ENCODE results near the gene ATP8B1.

ATP8B1 gene

DNA sequence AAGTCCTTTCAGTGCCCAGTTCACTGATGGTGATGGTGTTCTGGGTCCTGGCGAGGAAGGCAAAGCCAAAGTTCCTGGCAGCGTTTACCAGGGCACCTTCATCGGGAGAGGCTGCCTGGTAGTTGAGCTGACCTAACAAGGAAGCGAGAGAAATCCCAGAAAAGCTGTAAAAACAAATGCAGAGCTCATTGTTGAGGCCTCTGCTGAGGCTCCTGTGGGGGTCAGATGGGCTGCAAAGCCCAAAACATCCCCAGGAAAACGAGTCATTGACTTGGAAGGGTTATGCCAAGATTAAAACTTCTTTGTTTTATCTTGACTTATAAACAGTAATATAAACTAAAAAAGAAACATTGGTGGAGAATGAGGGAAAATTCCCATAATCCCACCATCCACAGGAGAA, 128.2 kb downstream of the ATP8B1 start:
- TF ChIP-seq JUND (IDR thresholded peaks at IDR 0.05; ENCODE audit: low read depth) = no peak
- in situ Hi-C loops (cut with HindIII; ENCODE audit: low pct_unique_long_range_greater_than_20kb, low sequenced_read_pairs) = no loop called here
- DNase-seq (ENCODE audit: low read depth in 1 of 2, low spot score in 1 of 2) = no peak

DNA sequence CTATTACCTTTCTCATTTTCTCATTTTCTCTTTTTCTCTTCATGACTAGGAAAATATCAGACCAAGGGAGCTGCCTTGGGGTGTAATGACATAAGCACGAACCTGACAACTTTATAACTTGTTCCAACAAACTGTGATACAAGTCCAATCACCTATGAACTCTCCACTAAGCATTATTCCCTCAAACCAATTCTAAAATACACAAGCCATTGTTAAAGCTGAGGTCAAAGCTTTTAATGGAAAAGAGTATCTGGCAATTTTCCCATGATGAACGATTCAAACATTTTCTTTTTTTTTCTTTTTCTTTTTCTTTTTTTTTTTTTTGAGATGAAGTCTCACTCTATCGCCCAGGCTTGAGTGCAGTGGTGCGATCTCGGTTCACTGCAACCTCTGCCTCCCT, 133.1 kb downstream of the ATP8B1 start:
- TF ChIP-seq JUND (IDR thresholded peaks at IDR 0.05; ENCODE audit: low read depth) = no peak
- no peak for DNase-seq (ENCODE audit: low read depth in 1 of 2, low spot score in 1 of 2)
- in situ Hi-C loops (cut with HindIII; ENCODE audit: low pct_unique_long_range_greater_than_20kb, low sequenced_read_pairs) = no loop called here

DNA sequence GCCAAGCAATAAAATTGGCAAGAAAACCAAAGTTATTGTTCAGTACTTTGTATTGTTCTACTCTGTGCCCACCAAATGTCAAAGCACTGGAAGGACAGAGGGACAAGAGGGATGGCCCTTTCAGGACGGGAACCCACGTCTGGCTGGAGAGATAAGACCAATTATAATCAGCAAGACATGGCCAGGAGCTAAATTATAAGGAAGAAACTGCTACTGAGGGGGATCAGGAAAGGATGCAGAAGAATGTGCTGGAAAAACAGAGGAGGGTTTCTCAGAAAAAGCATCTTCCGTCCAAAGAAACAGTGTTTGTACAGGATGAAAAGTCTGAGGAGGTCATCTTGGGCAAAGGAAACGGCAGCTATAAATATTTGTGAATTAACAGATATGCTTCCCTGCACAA, 135.1 kb downstream of the ATP8B1 start:
- TF ChIP-seq JUND (IDR thresholded peaks at IDR 0.05; ENCODE audit: low read depth) = no peak
- in situ Hi-C loops (cut with HindIII; ENCODE audit: low pct_unique_long_range_greater_than_20kb, low sequenced_read_pairs) = no loop called here
- DNase-seq (ENCODE audit: low read depth in 1 of 2, low spot score in 1 of 2) = no peak

DNA sequence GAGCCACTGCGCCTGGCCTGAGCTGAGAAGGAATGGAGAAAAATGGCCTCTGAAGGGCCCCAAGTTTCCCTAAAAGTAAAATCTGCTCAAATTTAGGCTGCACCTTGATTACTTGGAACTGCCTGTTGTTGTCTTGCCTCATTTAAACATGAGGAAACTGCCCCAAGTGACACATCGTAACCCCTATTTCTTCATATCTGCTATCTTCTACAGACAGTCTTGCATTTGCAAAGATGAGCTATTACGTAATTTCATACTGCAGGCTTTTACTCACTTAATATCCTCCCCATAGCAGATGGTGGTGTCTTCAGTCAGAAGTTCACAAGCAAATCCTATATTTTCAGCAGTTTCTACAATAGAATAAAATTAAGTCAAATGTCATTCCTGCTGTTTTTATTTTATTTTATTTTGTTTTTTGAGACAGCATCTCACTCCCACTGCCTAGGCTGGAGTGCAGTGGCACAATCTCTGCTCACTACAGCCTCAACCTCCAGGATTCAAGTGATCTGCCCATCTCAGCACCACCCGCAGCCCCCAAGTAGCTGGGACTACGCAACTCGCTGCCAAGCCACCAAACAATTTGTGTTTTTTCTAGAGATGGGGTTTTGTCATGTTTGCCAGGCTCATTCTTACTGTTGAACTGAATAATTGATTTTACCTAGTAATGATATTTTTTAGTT, 136.2 kb downstream of the ATP8B1 start:
- in situ Hi-C loops (cut with HindIII; ENCODE audit: low pct_unique_long_range_greater_than_20kb, low sequenced_read_pairs) = no loop called here
- no peak for DNase-seq (ENCODE audit: low read depth in 1 of 2, low spot score in 1 of 2)
- TF ChIP-seq JUND (IDR thresholded peaks at IDR 0.05; ENCODE audit: low read depth) = no peak

DNA sequence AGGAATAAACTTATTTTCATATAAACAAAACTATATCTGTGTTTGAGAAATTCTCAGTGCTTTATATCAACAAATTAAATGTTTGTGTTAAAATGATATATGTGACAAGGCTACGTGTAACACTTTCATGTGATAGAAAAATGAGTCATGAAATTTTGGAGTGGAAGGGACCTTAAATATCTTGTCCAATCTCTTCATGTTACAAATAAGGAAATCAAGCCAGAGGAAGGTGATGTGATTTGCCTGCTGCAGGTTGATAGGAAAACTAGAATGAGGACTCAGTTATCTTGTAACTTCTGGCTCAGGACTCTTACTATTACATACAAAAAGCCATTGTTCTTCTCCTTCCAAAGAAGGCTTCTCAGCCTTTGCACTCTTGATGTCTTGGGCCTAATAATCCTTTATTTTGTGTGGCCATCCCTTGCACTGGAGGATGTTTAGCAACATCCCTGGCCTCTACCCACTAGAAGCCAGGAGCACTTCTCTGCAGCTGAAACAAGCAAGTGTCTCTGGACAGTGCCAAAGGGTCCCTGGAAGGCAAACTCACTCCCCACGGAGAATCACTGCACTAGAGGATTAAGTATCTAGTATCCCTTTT, 138.4 kb downstream of the ATP8B1 start:
- in situ Hi-C loops (cut with HindIII; ENCODE audit: low pct_unique_long_range_greater_than_20kb, low sequenced_read_pairs) = no loop called here
- TF ChIP-seq JUND (IDR thresholded peaks at IDR 0.05; ENCODE audit: low read depth) = no peak
- no peak for DNase-seq (ENCODE audit: low read depth in 1 of 2, low spot score in 1 of 2)

DNA sequence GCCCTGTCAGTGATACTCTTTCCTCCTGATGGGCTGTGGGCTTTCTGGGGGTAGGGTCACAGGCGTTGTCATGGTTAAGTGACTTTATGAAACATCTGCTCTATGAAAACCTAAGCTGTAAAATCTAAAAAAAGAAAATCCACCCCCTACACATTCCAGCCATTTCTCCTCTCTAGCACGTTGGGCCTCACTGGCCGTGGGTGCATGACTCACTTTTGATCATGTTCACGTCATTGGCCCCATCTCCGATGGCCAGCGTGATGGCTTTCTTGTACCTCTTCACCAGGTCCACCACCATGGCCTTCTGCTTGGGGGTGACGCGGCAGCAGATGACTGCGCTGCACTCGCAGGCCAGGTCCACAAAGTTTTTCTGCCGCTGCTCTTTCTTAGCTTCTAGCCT, 142.2 kb downstream of the ATP8B1 start:
- in situ Hi-C loops (cut with HindIII; ENCODE audit: low pct_unique_long_range_greater_than_20kb, low sequenced_read_pairs) = no loop called here
- DNase-seq (ENCODE audit: low read depth in 1 of 2, low spot score in 1 of 2) = no peak
- no peak for TF ChIP-seq JUND (IDR thresholded peaks at IDR 0.05; ENCODE audit: low read depth)

DNA sequence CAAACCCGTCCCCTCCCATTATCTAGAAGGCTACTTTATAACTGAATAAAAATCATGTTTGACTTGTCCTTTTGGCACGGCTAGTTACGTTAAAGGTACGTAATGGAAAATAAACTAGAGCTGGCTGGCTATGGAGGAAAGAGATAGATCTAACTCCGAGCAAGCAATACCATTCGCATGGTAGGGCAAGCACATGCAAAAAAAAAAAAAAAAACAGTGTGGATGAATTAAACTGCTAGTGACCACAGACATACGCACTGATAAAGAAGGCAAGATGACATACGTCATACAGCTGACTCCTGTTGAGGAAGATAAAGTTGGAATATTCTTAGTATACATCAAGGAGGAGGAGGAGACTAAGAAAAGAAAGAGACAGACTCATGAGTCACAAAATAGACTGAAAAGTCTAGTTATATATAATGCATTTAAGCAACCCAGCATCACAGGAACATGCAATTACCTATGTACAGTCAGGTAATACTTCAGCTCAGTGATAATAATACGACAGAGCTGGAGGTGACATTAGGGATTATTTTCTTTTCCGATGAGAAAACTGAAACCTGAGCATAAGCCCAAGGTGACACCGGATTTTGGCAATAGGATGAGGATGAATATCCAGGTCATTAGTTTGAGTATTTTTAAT, 143.5 kb downstream of the ATP8B1 start:
- no peak for TF ChIP-seq JUND (IDR thresholded peaks at IDR 0.05; ENCODE audit: low read depth)
- no peak for DNase-seq (ENCODE audit: low read depth in 1 of 2, low spot score in 1 of 2)
- in situ Hi-C loops (cut with HindIII; ENCODE audit: low pct_unique_long_range_greater_than_20kb, low sequenced_read_pairs) = no loop called here

DNA sequence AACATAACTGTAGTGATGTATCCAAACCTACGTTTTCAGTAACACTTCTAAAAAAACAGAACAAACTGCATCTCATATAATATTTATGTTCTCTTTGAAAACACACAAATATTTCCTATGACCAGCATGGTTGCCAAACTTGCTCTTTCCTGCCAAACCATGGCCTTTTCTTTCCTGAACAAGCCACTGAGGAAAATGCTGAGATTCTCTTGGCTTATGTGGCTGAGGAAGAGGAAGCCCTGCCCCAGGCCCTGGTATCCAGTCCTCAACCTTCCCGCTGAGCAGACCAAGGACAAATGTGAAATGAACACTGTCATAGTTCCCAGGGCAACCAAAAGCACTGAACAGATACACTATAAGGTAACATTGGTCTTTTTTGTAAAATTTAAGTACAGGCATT, 145.6 kb downstream of the ATP8B1 start:
- no peak for TF ChIP-seq JUND (IDR thresholded peaks at IDR 0.05; ENCODE audit: low read depth)
- in situ Hi-C loops (cut with HindIII; ENCODE audit: low pct_unique_long_range_greater_than_20kb, low sequenced_read_pairs) = no loop called here
- no peak for DNase-seq (ENCODE audit: low read depth in 1 of 2, low spot score in 1 of 2)

DNA sequence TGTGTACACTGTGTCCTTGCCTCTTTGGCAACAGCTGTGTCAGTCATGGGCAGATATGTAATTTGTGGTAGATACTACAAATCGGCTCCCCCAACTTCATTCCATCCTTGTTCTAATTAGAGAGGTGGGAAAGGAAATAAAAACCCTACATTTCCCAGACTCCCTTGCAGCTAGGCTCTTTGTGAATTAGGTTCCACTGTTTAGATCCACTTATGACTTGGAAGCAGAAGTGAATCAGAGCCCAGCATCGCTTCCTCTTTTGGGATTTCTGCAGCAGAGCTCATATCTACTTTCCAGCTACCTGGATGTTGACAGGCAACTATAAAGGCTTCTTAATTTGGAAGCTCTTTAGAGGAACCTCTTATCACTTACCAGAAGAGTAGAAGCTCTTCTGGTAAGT, 147.4 kb downstream of the ATP8B1 start:
- TF ChIP-seq JUND (IDR thresholded peaks at IDR 0.05; ENCODE audit: low read depth) = no peak
- in situ Hi-C loops (cut with HindIII; ENCODE audit: low pct_unique_long_range_greater_than_20kb, low sequenced_read_pairs) = no loop called here
- DNase-seq (ENCODE audit: low read depth in 1 of 2, low spot score in 1 of 2) = no peak

DNA sequence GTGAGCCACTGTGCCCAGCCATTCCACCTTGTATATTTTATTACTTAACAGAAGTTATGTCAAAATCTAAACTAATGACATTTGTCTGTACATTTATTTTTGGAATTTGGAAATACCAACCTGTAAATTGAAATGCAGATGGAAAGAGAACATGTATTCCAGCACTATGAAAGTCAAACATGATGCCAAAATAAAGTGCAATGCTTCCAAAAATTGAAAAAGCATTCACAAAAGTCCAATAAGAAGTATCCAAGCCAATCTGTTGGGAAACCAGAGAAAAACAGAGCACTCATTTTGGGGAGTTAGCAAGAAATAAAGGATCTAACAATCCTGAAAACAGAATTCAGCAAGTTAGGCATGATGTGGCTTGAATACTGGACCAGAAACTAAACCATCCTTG, 151.2 kb downstream of the ATP8B1 start:
- in situ Hi-C loops (cut with HindIII; ENCODE audit: low pct_unique_long_range_greater_than_20kb, low sequenced_read_pairs) = no loop called here
- DNase-seq (ENCODE audit: low read depth in 1 of 2, low spot score in 1 of 2) = no peak
- TF ChIP-seq JUND (IDR thresholded peaks at IDR 0.05; ENCODE audit: low read depth) = no peak

DNA sequence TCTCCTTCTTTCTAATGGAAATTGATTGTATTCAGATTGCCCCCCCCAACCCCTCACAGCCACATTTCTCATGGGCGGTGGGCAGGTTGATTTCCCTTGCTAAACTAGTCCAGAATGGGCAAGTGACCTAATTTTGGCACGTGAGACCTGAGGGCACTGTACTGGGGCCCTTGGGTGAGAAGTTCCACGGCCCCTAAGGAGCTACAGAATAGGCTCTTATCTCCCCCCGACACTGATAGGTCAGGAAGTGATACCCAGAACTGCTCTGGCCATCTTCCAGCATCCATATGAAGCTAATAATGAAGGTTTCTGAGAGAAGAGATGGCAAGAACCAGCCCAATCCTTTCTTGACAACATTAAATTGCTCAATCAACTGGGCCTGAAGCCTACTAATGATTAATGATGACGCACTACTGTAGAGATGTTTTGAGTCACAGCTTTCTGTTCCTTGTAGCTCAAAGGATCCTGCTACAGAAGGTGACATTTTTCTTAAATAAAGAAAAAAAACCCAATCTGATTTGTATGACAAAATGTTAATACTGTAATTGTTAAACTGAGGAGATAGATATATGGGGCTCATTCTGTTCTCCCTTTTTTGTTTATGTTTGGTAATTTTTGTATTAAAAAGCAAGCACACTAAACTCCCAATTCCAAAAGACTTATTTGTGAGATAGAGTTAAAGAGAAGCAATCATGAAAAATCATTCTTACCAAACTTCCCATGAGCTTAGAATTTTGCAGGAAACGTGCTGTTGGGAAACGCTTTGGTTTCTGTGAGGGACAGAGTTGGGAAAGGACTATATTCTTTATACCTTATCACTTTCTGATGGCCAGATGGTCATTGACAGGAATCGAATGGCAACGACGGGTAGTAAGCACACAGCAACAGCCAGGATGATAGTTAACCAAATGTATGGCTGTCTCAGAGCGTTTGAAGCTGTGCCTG, 153.3 kb downstream of the ATP8B1 start:
- TF ChIP-seq JUND (IDR thresholded peaks at IDR 0.05; ENCODE audit: low read depth) = no peak
- in situ Hi-C loops (cut with HindIII; ENCODE audit: low pct_unique_long_range_greater_than_20kb, low sequenced_read_pairs) = no loop called here
- no peak for DNase-seq (ENCODE audit: low read depth in 1 of 2, low spot score in 1 of 2)

DNA sequence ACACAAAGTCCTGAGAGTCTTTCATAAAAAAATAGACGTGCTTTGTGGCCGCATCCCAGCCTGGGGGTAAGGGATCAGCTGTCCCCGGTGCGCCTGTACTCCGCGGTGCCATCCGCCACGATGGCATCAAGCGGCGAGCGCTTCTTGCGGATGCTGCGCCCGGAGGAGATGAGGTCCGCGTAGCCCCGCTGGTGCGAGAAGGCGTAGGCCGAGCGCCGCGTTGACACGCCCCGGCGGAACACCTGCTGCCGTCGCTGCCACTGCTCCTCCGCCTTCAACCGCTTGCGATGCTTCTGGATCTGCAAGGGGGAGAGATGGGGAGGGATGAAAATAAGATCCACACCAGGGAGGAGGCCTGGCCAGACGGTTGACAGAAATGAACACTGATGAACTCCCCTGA, 154.7 kb downstream of the ATP8B1 start:
- TF ChIP-seq JUND (IDR thresholded peaks at IDR 0.05; ENCODE audit: low read depth) = no peak
- in situ Hi-C loops (cut with HindIII; ENCODE audit: low pct_unique_long_range_greater_than_20kb, low sequenced_read_pairs) = no loop called here
- no peak for DNase-seq (ENCODE audit: low read depth in 1 of 2, low spot score in 1 of 2)

Data from T47D (cell line).